A549 (cell line): ENCODE data around the gene UCMA. TPM values are rescaled to one million over a fixed set of nuclear protein-coding genes. Genes with fewer than 3 reads are reported as not detected.

ENCODE experiments used
- ATAC-seq, 2 experiments: fragments of 200-7000 bp in 1 of 2; fragments of >200 bp in 1 of 2; cut with Nextera tagmentation in 1 of 2; cut with Tn5 transposase in 1 of 2; 3 replicates each; pipeline versions ENCODE4 v1.8.0 to v1.9.1; 2018 to 2020; ENCODE audit warnings: mild to moderate bottlenecking in 1 of 2, moderate library complexity in 1 of 2
- CTCF ChIA-PET: fragments of 300-600 bp; sonication (Branson Sonifier 250); formaldehyde crosslinking; extraction: SDS; loops from one replicate; lab custom pipeline; 2021; ENCODE audit warnings: antibody characterized with exemption, inconsistent platforms; lab: Yijun Ruan, JAX
- POLR2A ChIA-PET: fragments of 350-600 bp; formaldehyde crosslinking; extraction: SDS; loops from one replicate; lab custom pipeline; 2021; ENCODE audit warnings: antibody characterized with exemption, inconsistent platforms; lab: Yijun Ruan, JAX
- DNase-seq, 2 experiments: peaks; one replicate each; pipeline versions ENCODE4 v3.0.0 to v3.0.0-alpha.2; 2011 to 2016; ENCODE audit warnings: low read depth in 1 of 2, low spot score in 1 of 2
- FAIRE-seq: peaks from 2 replicates; lab custom pipeline; 2011; peaks lifted over from hg19 to GRCh38; lab: Jason Lieb, UNC
- H3K27ac ChIP-seq, 2 experiments: fragments of >200 bp; sonication (Bioruptor Twin); formaldehyde crosslinking; 3 replicates each; pipeline ENCODE4 v1.5.1; 2016 to 2017
- H3K4me1 ChIP-seq: fragments of >200 bp; sonication (Bioruptor Twin); formaldehyde crosslinking; 3 replicates; pipeline ENCODE4 v1.6.1; 2016
- H3K4me2 ChIP-seq: fragments of >200 bp; sonication (Bioruptor Twin); formaldehyde crosslinking; 3 replicates; pipeline ENCODE4 v1.6.1; 2016
- H3K4me3 ChIP-seq: fragments of >200 bp; sonication (Bioruptor Twin); formaldehyde crosslinking; 3 replicates; pipeline ENCODE4 v1.5.1; 2016
- H3K9me3 ChIP-seq: fragments of >200 bp; sonication (Bioruptor Twin); formaldehyde crosslinking; 3 replicates; pipeline ENCODE4 v1.6.1; 2016
- CBX2 ChIP-seq: fragments of 200-600 bp; sonication (generic); IDR thresholded peaks from 2 replicates; pipeline ENCODE4 v1.6.1; 2016; ENCODE audit warnings: low read depth, mild to moderate bottlenecking, borderline replicate concordance
- CEBPB ChIP-seq, 2 experiments: fragments of >200 bp in 1 of 2; sonication (Bioruptor Twin) in 1 of 2; formaldehyde crosslinking in 1 of 2; IDR thresholded peaks; 2 replicates each; pipeline ENCODE4 v1.6.1; 2012 to 2016
- EP300 ChIP-seq, 2 experiments: fragments of >200 bp; sonication (Bioruptor Twin); formaldehyde crosslinking; IDR thresholded peaks; 2 replicates in 1 of 2; 3 replicates in 1 of 2; pipeline ENCODE4 v1.6.1; 2016 to 2017
- ESRRA ChIP-seq: fragments of 150-350 bp; IDR thresholded peaks from 2 replicates; pipeline ENCODE4 v1.6.1; 2014; ENCODE audit warnings: mild to moderate bottlenecking, low read length, borderline replicate concordance
- FOSB ChIP-seq: fragments of 250-450 bp; sonication (Bioruptor Pico); IDR thresholded peaks from 2 replicates; pipeline ENCODE4 v1.5.0; 2020; ENCODE audit warnings: mild to moderate bottlenecking, moderate library complexity
- FOSL2 ChIP-seq, 2 experiments: fragments of 450-650 bp in 1 of 2; fragments of >200 bp in 1 of 2; sonication (Bioruptor Twin) in 1 of 2; formaldehyde crosslinking; IDR thresholded peaks; 2 replicates each; pipeline versions ENCODE4 v1.5.0 to v1.6.1; 2016 to 2020; ENCODE audit warnings: mild to moderate bottlenecking in 1 of 2, moderate library complexity in 1 of 2
- FOXS1 ChIP-seq: fragments of 250-450 bp; sonication (Bioruptor Pico); IDR thresholded peaks from 2 replicates; pipeline ENCODE4 v1.5.0; 2020; ENCODE audit warnings: mild to moderate bottlenecking, moderate library complexity
- HES2 ChIP-seq: fragments of >200 bp; sonication (Bioruptor Twin); formaldehyde crosslinking; IDR thresholded peaks from 2 replicates; pipeline ENCODE4 v1.6.1; 2016
- HEYL ChIP-seq: fragments of 250-450 bp; sonication (Bioruptor Pico); IDR thresholded peaks from 2 replicates; pipeline ENCODE4 v1.8.0; 2021; ENCODE audit warnings: mild to moderate bottlenecking, moderate library complexity
- HOXB5 ChIP-seq: fragments of 250-450 bp; sonication (Bioruptor Pico); IDR thresholded peaks from 2 replicates; pipeline ENCODE4 v1.5.0; 2020; ENCODE audit warnings: mild to moderate bottlenecking, moderate library complexity
- JUN ChIP-seq, 2 experiments: fragments of >200 bp; sonication (Bioruptor Twin); formaldehyde crosslinking; IDR thresholded peaks; 2 replicates in 1 of 2; 3 replicates in 1 of 2; pipeline ENCODE4 v1.6.1; 2016 to 2017
- JUNB ChIP-seq: fragments of >200 bp; sonication (Bioruptor Twin); formaldehyde crosslinking; IDR thresholded peaks from 2 replicates; pipeline ENCODE4 v1.6.1; 2016
- MAFK ChIP-seq: fragments of 450-650 bp; IDR thresholded peaks from 2 replicates; pipeline ENCODE4 v1.6.1; 2014; ENCODE audit not compliant: partially characterized antibody
- MYC ChIP-seq: IDR thresholded peaks from 2 replicates; pipeline ENCODE4 v1.6.1; 2012; ENCODE audit warnings: mild to moderate bottlenecking, inconsistent platforms, low read length, improper control_type of control experiment, borderline replicate concordance
- NR3C1 ChIP-seq: fragments of >200 bp; sonication (Bioruptor Twin); formaldehyde crosslinking; IDR thresholded peaks from 3 replicates; pipeline ENCODE4 v1.6.1; 2017
- PHF8 ChIP-seq: fragments of 200-600 bp; sonication (generic); IDR thresholded peaks from 2 replicates; pipeline ENCODE4 v1.6.1; 2016; ENCODE audit warnings: low read depth, mild to moderate bottlenecking, antibody characterized with exemption, moderate library complexity, borderline replicate concordance
- POLR2A ChIP-seq: IDR thresholded peaks from 2 replicates; pipeline ENCODE4 v1.6.1; 2012; ENCODE audit warnings: mild to moderate bottlenecking, low read length
- RNF2 ChIP-seq: fragments of 200-600 bp; sonication (generic); IDR thresholded peaks from 2 replicates; pipeline ENCODE4 v1.6.1; 2016; ENCODE audit warnings: low read depth, mild to moderate bottlenecking, antibody characterized with exemption, moderate library complexity, borderline replicate concordance
- SREBF2 ChIP-seq: fragments of 450-650 bp; IDR thresholded peaks from 2 replicates; pipeline ENCODE4 v1.6.1; 2014; ENCODE audit warnings: mild to moderate bottlenecking, moderate library complexity
- ZNF302 ChIP-seq: fragments of 250-450 bp; sonication (Bioruptor Pico); IDR thresholded peaks from 2 replicates; pipeline ENCODE4 v1.9.0; 2021; ENCODE audit warnings: inconsistent platforms, mild to moderate bottlenecking, moderate library complexity
- WGBS: methylation state at CpG from one replicate; pipeline ENCODE4 v1.1.6; 2017; ENCODE audit errors: missing lambda C conversion rate; 5-methylcytosine and 5-hydroxymethylcytosine counted together
- polyA plus RNA-seq, 4 experiments: library from polyadenylated mRNA; depleted of rRNA in 3 of 4; stranded (reverse); fragments of >200 nt; fragmentation: RNase III in 1 of 4; extraction: RNeasy Plus Mini Kit Qiagen cat#74134 plus additional on column Dnase treatment in 1 of 4; gene quantifications; 2 replicates in 3 of 4; 3 replicates in 1 of 4; pipeline ENCODE4 v1.2.3, GENCODE V29; 2011 to 2017
- TF ChIP-seq, protein P1 (sequence below): fragments of 250-450 bp; sonication (Bioruptor Pico); IDR thresholded peaks from 2 replicates; pipeline ENCODE4 v1.5.0; 2021; ENCODE audit warnings: mild to moderate bottlenecking, moderate library complexity, borderline replicate concordance
- TF ChIP-seq, protein P2 (sequence below): fragments of >200 bp; sonication (Bioruptor Twin); formaldehyde crosslinking; IDR thresholded peaks from 3 replicates; pipeline ENCODE4 v1.6.1; 2016
- TF ChIP-seq, protein P3 (sequence below): fragments of 150-350 bp; IDR thresholded peaks from 2 replicates; pipeline ENCODE4 v1.6.1; 2014; ENCODE audit warnings: low read depth, mild to moderate bottlenecking, low read length
- TF ChIP-seq, protein P4 (sequence below): IDR thresholded peaks from 2 replicates; pipeline ENCODE4 v1.6.1; 2012; ENCODE audit warnings: low read depth, borderline replicate concordance

Gene UCMA
- polyA plus RNA-seq, 2 of the 4 experiments (the other 2 are of a cell fraction), result not detected

DNA sequence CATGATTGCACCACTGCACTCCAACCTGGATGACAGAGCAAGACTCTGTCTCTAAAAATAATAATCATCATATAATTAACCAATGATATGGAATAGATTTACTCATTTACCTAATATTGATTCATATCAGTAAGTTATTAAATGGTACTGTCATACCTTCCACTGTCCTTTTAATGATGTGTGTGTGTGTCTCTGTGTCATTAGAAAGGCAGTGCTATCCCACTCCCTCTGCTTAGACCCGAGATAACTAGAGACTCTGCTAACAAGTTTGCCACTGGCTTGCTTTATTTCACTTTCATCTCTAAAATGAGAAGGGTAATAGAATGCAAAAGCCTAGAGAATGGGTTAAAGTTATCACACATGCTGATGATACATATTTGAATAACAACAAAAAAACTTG is 51.8 kb downstream of the UCMA start:
- FAIRE-seq, result no peak
- TF ChIP-seq HEYL (CRISPR knock-in tag) (no peak), HES2 (no peak), JUN (IDR thresholded peaks at IDR 0.05) (no peak), RNF2 (no peak), PHF8 (no peak), EP300 (IDR thresholded peaks at IDR 0.05) (no peak), POLR2A (no peak), ESRRA (no peak), ZNF302 (CRISPR knock-in tag) (no peak), NR3C1 (no peak), FOXS1 (CRISPR knock-in tag) (no peak), FOSL2 (IDR thresholded peaks at IDR 0.05) (no peak), FOSL2 (CRISPR knock-in tag; IDR thresholded peaks at IDR 0.05) (no peak), SREBF2 (no peak), MAFK (no peak), CBX2 (no peak)
- TF ChIP-seq, protein P1, sequence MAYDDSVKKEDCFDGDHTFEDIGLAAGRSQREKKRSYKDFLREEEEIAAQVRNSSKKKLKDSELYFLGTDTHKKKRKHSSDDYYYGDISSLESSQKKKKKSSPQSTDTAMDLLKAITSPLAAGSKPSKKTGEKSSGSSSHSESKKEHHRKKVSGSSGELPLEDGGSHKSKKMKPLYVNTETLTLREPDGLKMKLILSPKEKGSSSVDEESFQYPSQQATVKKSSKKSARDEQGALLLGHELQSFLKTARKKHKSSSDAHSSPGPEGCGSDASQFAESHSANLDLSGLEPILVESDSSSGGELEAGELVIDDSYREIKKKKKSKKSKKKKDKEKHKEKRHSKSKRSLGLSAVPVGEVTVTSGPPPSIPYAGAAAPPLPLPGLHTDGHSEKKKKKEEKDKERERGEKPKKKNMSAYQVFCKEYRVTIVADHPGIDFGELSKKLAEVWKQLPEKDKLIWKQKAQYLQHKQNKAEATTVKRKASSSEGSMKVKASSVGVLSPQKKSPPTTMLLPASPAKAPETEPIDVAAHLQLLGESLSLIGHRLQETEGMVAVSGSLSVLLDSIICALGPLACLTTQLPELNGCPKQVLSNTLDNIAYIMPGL (CRISPR knock-in tag), result no peak
- TF ChIP-seq, protein P2, sequence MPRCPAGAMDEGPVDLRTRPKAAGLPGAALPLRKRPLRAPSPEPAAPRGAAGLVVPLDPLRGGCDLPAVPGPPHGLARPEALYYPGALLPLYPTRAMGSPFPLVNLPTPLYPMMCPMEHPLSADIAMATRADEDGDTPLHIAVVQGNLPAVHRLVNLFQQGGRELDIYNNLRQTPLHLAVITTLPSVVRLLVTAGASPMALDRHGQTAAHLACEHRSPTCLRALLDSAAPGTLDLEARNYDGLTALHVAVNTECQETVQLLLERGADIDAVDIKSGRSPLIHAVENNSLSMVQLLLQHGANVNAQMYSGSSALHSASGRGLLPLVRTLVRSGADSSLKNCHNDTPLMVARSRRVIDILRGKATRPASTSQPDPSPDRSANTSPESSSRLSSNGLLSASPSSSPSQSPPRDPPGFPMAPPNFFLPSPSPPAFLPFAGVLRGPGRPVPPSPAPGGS, result no peak
- TF ChIP-seq, protein P3, sequence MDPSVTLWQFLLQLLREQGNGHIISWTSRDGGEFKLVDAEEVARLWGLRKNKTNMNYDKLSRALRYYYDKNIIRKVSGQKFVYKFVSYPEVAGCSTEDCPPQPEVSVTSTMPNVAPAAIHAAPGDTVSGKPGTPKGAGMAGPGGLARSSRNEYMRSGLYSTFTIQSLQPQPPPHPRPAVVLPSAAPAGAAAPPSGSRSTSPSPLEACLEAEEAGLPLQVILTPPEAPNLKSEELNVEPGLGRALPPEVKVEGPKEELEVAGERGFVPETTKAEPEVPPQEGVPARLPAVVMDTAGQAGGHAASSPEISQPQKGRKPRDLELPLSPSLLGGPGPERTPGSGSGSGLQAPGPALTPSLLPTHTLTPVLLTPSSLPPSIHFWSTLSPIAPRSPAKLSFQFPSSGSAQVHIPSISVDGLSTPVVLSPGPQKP, result no peak
- TF ChIP-seq, all 56 proteins: peak for 0
- POLR2A ChIA-PET, result no interaction called here
- CTCF ChIA-PET, result no interaction called here
- H3K4me2 ChIP-seq, result no peak overlapping the region
- no peak overlapping the region for H3K27ac ChIP-seq
- no peak for ATAC-seq
- H3K4me1 ChIP-seq, result no peaks in the 10 kb centered on the region
- H3K9me3 ChIP-seq, result 0 out of 3 replicates have a peak, but pooled peaks cover 4% of the 10 kb centered on the region
- no peak overlapping the region for H3K4me3 ChIP-seq
- 74% methylated on average over 1 of the region's 1 CpG for WGBS
- DNase-seq, result no peak

- H3K4me1 ChIP-seq, result no peaks in the 10 kb centered on the region
- CTCF ChIA-PET, result interaction anchor here (2.8 kb wide), 1 partner anchor 19 kb away, joined by 19 read pairs; the partner anchor contains the start of gene MCM10
- H3K9me3 ChIP-seq, result no peaks in the 10 kb centered on the region
- no peak for FAIRE-seq
- TF ChIP-seq JUNB (no peak), CEBPB (IDR thresholded peaks at IDR 0.05) (no peak), JUN (IDR thresholded peaks at IDR 0.05) (no peak), MYC (no peak), HOXB5 (CRISPR knock-in tag) (no peak), CBX2 (no peak), FOSB (CRISPR knock-in tag) (no peak)
- TF ChIP-seq, protein P4, sequence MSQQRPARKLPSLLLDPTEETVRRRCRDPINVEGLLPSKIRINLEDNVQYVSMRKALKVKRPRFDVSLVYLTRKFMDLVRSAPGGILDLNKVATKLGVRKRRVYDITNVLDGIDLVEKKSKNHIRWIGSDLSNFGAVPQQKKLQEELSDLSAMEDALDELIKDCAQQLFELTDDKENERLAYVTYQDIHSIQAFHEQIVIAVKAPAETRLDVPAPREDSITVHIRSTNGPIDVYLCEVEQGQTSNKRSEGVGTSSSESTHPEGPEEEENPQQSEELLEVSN, result no peak
- TF ChIP-seq, all 56 proteins: peak for 0
- WGBS, result 93% methylated on average over 4 of the region's 4 CpGs
- DNase-seq, result no peak
- H3K4me2 ChIP-seq, result no peak overlapping the region
- H3K27ac ChIP-seq, result no peak overlapping the region
- H3K4me3 ChIP-seq, result no peak overlapping the region
- ATAC-seq, result no peak
- POLR2A ChIA-PET, result no interaction called here
Measured at GRCh38 chr10:13180788-13181187, 53.4 kb downstream of the UCMA start.
